Stimulated activated CD4-positive, alpha-beta T cell treated with anti-CD3 and anti-CD28 coated beads, Interleukin-4, amount 100 ng/mL, for 48 hours (primary cell): Measurements from ENCODE around the gene DNAJC12.
"Not testable (repeated sequence)": the region's sequence is repeated elsewhere in the genome, so short reads cannot be mapped to it uniquely, and the experiment has no call there.

Experiments
- DNase-seq, 2 donors: peaks; one replicate each; pipeline ENCODE4 v3.0.0-alpha.2; 2020; ENCODE audit warnings: low read depth in 2 of 2

DNAJC12 gene

GRCh38 chr10:67837541-67838314, at the start of gene DNAJC12:
DNAJC12 (minus strand) TSS chr10:67838188; CDS start chr10:67838011, 177 bp downstream.
- DNase-seq = no peak

DNA sequence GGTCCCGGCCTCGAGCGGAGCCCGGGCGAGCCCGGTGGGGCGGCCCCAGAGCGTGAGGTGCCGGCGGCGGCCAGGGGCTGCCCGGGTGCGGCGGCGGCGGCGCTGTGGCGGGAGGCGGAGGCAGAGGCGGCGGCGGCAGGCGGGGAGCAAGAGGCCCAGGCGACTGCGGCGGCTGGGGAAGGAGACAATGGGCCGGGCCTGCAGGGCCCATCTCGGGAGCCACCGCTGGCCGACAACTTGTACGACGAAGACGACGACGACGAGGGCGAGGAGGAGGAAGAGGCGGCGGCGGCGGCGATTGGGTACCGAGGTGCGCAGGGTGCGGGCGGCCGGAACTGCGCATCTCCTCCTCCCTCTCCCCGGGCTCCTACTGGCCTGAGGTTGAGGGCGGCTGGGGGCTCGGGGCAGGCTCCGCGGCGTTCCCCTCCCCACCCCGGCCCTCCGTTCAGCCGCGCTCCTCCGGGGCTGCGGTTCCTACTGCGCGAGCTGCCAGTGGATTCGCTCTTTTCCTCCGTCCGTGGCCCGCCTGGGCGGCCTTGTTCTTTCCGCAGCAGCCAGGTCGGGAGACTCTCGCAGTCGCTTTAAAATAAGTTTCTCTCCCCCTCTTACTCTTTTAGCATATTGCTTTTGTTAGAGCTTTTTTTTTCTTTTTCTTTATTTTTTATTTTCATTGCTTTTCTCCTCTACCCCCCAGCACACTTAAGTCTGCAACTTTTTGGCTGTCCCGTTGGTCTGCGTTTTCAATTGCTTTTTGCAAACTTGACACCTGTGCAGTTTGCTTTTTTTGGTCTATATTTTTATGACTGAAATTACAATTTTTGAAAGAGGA, 47.1 kb upstream of the DNAJC12 start:
- peak; percentile 62 to 74 for DNase-seq

DNA sequence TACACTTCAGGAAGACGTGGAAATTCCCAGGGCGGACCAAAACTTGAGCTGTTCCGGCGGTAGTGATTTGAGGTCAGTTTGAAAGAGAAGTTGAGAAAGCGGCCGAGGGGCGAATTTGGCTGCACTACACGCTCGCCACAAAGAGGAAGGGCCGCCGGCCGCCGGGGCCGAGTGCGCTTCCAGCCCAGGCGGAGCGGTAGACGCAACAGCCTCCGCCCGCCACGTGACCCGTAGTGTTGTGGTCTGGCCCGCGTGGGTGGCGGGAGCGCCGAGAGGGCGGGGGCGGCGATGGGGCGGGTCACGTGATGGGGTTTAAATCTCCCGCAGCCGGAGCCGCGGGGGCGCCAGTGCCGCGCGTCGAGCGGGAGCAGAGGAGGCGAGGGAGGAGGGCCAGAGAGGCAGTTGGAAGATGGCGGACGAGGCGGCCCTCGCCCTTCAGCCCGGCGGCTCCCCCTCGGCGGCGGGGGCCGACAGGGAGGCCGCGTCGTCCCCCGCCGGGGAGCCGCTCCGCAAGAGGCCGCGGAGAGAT, 46.4 kb upstream of the DNAJC12 start, which contains the start of gene SIRT1:
Gene SIRT1 (plus strand): TSS at position 344 of the 529 bp plus-strand sequence. CDS start 66 bp downstream, at position 410.
- DNase-seq = peak; percentile 82 to 86

GRCh38 chr10:67883710-67884312, 45.8 kb upstream of the DNAJC12 start:
- DNase-seq = no peak

GRCh38 chr10:67878133-67878532, 40.1 kb upstream of the DNAJC12 start:
- no peak for DNase-seq

DNA sequence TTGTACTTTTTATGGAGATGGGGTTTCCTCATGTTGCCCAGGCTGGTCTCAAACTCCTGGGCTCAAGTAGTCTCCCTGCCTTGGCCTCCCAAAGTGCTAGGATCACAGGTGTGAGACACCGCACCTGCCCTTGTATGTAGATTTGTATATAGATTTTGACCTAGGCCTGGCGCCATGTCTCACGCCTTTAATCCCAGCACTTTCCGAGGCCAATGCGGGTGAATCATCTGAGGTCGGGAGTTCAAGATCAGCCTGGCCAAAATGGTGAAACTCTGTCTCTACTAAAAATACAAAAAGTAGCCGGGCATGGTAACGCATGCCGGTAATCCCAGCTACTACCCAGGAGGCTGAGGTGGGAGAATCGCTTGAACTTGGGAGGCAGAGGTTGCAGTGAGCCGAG, 39.4 kb upstream of the DNAJC12 start:
- not testable (repeated sequence) for DNase-seq

GRCh38 chr10:67875340-67876238, 37.6 kb upstream of the DNAJC12 start:
- DNase-seq = no peak

- no peak for DNase-seq
Measured at GRCh38 chr10:67869996-67870395, 32.0 kb upstream of the DNAJC12 start.

DNA sequence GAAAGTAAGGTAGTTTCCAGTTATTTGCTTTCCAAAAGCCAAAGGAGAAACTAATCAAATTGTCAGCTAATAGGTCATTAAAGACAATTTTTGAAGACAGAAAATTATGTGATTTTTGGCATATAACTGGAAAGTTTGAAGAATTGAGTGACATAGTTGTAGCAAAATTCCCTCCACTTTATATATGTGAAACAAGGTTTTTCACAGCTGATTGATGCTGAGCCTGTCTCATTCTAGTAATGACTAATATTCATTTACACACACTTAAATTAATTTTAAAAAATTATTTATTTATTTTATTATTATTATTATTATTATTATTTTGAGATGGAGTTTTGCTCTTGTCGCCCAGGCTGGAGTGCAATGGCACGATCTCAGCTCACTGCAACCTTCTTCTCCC, 30.1 kb upstream of the DNAJC12 start:
- DNase-seq = no peak

DNA sequence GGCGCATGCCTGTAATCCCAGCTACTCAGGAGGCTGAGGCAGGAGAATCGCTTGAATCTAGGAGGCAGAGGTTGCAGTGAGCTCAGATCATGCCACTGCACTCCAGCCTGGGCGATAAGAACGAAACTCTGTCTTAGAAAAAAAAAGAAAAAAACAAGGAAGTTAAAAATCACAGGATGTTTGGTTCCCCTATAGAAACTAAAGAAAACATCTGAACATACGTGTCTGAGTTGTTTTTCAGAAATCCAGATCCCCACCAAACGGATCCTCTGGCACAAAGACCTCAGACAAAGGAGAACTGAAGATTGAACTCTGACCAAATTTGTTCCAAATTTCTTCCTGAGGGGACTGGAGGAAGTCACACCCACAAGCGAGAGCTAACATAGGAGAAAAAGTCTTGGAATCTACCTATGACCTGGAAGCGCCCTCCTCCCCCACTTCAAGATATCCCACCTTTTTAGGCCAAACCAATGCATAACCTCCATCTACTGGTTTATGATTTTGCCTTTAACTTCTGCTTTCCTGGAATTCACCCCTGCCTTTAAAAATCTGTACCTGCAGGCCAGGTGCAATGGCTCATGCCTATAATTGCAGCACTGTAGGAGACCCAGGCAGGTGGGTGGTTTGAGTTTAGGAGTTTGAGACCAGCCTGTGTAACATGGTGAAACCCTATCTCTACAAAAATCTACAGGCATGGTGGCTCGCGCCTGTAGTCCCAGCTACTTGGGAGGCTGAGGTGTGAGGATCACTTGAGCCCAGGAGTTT, 26.8 kb upstream of the DNAJC12 start:
- no peak for DNase-seq

DNA sequence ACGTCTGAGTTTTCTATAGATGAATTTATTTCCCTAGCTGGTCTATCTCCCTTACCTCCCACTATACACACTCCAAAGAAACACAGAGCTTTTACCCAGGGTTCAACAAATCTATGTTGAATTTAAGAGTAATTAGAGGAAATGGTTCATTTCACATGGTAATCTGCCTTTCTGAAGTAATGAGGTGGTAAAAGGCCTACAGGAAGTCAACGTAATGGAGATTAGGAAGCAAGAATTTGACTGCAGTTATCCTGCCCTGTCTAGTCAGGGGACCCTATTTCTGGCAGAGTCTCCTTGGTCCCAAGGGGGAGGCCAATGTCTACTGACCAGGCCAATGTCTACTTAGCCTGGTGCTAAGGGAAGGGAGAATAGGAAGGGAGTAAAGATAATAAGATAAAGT, 25.1 kb upstream of the DNAJC12 start:
- no peak for DNase-seq

GRCh38 chr10:67861750-67862432, 23.9 kb upstream of the DNAJC12 start:
- DNase-seq = no peak

GRCh38 chr10:67858971-67859370, 21.0 kb upstream of the DNAJC12 start:
- no peak for DNase-seq

GRCh38 chr10:67853512-67853911, 15.5 kb upstream of the DNAJC12 start:
- DNase-seq = no peak

DNA sequence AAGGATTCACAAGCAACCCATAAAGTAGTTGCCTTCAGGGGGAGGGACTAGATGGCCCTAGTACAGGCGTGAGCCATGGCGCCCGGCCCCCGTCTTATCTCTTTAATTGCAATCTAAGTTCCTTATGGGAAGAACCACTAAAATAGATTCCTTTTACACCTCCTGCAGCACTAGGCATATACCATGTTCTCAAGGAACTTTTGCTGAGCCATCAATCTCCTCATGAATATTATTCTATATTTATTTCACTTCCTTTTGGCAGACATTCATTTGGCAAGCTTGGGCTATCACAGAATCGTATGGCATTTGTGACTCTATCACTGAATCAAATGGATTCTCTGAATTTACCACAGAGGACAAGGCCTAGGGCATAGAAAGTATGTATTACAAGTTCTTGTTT, 14.8 kb upstream of the DNAJC12 start:
- DNase-seq = no peak

DNA sequence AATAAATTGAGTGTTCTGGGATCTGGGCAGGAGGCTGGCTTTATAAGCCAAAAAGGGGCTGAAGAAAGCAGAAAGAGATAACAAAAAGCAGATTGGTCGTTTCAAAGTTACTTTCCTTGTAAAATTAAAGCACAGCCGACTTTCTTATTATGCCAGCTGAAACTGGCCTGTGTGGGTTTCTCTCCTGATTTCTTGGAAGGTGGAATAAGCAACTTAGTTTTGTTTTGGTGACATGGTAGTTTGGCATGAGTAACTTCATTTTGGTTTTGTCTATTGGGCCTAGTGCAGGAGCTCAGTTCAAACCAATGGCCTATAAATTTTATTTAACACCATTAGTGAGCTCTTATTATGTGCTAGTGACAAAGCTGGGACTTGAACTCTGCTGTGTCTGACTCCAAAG, 13.2 kb upstream of the DNAJC12 start:
- DNase-seq = no peak

GRCh38 chr10:67849331-67850011, 11.5 kb upstream of the DNAJC12 start:
- peak; percentile 90 for DNase-seq

GRCh38 chr10:67843284-67843683, 5.3 kb upstream of the DNAJC12 start:
- DNase-seq = no peak

DNA sequence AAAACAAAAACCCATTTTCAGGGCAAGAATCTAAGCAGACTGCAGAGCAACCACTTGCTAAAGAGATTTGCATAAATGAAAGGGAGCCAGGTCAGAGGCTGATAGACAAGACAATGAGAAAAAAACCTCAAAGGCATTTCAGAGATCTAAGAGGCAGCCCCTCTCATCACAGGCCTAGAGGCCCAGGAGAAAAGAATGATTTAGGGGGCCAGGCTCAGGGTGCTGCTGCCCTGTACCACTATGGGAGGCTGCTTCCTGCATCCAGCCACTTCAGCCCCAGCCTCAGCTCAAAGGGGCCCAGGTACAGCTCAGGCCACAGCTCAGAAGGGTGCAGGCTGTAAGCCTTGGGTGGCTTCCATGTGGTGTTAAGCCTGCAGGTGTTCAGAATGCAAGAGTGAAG, 3.7 kb upstream of the DNAJC12 start:
- no peak for DNase-seq
